NCI-H510A treated with DMSO at 0.1 percent for 48 hours (cell line): ENCODE results near the gene NNMT.

Source experiments
- DNase-seq: peaks from one replicate; lab custom pipeline; 2025; lab: John Stamatoyannopoulos, UW

Gene NNMT

DNA sequence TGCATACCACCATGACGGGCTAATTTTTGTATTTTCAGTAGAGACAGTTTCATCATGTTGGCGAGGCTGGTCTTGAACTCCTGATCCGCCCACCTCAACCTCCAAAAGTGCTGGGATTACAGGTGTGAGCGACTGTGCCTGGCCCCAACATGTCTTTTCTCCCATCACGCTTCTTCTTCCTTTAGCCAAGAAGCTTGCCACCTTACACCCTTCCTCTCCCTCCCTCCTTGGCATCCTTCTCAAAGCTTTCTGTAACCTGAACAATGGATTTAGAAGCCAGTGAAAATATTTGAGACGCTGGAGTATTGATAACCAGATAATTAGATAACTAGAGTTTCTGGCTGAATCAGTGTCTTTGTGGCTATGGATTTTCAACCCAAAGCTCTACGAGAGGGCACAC is 11.3 kb upstream of the NNMT start:
- no peak for DNase-seq

DNA sequence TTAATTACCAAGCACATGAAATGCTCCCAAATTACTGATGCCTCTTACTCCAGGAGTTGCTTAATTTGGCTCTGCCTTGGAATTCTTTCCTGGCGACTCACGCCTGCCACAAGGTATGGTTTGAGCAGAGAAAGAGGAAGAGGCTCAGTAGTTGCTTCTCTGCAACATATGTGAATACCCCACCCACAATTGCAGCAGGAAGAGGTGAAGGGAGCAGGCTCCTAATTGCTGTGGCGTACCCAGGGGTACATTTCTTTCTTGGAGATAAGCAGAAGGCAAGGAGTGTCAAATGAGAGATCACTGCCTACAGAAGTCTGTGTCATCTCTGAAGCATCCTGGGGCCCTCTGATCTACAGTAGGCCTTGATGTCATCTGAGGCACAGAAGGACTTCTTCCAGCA is 10.6 kb upstream of the NNMT start:
- no peak for DNase-seq

DNA sequence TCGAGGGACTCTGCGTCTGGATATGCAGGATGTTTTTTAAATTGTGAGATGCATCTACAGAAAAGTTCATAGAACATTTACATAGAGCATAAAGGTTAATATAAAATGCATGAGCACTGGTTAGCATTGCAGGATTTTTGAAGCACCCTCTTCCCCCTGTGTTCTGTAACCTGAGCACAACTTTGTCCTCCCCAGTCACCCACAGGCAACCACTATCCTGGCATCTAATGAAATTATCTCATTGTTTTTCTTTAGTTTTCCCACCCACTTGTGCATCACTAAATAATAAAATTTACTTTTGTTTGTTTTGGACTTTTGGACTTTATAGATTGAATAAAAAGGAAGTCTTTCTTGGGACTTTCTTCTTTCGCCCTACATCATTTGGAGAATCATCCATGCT is 10.0 kb upstream of the NNMT start:
- no peak for DNase-seq

DNA sequence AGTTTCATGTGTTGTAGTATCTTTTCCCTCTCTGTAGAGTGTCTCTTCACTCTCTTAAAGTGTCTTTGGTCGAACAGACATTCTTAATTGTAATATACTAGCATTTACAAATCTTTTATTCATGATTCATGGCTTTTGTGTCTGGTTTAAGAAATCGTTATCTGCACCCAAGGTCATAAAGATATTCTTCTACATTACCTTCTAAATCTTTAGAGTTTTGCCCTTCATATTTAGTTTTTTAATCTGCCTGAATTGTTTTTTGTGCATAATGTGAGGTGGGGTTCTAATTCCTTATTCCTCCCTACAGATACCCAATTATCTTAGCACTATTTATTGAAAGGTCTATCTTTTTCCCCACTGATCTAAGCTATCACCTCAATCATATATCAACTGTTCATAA is 9.0 kb upstream of the NNMT start:
- no peak for DNase-seq

DNA sequence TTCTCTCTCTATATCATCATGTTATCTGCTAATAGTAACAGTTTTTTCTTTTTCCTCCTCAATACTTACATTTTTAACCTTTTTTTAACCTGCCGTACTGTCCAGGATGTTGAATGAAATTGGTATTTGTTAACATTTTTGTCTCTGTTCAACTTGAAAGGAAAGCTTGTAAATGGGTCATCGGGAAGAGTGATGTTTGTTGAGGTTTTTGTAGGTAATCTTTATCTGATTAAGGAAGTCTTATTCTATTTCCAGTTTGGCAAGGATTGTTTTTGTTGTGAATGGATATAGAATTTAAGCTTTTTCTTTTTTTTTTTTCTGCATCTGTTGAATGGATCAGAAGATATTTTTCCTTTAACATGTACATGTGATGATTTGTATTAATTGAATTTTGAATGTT is 8.1 kb upstream of the NNMT start:
- no peak for DNase-seq

DNA sequence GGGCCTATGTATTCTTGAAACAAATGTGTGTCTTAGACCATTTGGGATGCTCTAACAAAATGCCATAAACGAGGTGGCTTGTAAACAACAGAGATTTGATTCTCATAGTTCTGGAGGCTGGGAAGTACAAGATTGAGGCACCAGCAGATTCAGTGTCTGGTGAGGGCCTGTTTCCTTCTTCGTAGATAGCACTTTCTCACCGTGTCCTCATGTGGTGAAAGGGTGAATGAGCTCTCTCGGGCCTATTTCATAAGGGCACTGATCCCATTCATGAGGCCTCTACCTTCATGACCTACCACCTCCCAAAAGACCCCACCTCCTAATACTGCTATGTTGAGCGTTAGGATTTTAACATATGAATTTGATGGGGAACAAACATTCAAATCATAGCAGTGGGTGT is 6.4 kb upstream of the NNMT start:
- no peak for DNase-seq

DNA sequence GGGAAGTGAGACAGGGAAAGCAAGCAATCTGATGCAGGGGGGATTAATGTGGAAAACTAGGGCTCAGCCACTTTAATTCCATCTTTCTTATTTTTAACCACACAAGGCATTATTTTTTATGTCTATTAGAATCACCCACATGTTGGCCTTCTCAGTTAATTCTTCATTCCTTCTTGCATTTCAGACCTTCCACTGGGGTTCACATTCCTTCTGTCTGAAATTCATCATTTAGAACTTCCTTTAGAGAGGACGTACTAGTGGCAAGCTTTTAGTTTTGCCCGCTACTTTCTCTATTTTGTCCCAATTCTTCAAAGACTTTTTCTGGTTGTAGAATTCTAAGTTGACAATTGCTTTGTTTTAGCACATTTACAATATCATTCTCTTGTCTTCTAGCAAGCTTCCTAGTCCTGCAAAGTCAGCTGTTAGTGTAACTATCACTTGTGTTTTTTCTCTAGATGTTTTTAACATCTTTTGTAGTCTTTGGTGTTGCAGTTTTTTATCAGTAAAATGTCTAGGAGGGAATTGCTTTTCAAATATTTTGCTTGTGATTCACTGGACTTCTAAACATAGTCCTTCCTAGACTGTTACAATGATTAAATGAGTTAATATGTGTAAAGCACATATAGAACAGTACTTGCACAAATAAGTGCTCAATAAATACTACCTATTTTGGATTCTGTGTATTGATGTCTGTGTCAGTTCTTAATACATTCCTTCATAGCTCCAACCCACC is 5.5 kb upstream of the NNMT start:
- no peak for DNase-seq

DNA sequence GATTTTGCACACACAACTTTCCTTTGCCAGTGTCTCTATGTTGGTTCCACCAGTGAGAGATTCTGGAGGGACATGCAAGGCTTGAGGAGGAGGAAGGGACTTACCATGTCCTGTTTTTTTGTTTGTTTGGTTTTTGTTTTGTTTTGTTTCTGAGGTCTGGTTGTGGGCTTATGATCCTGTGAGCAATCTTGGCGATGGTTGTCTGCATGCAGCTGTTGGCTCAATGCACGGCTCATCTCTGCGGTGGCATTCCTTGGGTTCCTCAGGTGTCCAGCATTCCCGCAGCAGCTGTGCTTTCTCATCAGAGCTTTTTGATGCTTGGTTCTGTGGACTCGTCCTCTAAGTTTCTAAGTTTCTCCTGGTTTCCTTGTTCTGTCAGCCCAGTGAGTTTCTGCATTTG is 4.8 kb upstream of the NNMT start:
- no peak for DNase-seq

DNA sequence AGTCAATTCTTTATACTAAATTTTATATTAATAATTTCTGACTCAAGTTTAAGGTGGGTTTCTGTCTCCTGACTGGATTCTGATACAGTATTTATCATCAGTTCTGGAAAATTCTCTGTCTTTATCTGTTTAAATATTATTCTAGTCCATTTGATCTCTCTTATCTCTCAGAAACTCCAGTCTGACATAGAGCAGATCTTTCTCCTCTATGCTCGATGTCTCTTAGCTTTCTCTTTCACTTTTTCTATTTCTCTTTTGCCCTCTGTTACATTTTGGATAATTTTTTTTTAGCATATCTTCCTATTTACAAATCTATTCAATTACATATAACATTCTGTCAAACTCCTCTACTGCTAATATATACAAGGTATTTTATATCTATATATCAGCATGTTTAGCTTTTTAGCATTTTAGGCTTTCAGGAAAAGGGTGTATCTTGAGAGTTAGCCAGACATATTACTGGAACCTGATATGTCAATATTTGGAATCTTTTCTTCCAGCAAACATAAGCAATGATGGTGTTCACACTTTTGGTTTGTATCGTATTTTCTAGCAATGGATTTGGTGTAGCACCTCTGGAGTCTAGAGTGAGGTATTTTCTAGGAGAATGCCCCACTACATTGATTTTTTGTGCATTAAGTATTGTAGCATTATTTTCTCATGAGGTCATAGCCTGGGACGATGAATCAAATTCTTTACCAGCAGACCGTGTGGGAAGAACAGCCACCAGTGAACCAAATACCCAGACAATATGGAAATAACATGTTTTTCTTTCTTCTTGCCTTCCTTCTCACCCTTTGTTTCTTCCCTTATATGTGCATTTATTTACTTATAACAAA is 4.1 kb upstream of the NNMT start:
- no peak for DNase-seq

DNA sequence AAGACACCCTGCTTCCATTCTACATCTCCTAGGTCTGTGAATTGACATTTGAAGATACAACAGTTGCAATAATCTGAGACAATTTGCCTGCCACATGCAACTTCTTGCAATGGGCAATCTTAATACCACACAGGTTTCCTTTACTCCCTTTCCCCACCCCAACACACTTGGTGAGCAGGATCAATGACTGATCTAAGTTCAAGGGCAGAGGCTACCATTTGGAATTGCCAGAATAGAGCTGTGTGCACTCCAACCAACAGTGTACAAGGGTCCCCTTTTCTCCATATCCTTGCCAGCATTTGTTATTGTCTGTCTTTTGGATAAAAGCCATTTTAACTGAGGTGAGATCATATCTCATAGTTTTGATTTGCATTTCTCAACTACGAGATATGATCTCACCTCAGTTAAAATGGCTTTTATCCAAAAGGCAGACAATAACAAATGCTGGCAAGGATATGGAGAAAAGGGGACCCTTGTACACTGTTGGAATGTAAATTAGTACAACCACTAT is 2.9 kb upstream of the NNMT start:
- DNase-seq = no peak

DNA sequence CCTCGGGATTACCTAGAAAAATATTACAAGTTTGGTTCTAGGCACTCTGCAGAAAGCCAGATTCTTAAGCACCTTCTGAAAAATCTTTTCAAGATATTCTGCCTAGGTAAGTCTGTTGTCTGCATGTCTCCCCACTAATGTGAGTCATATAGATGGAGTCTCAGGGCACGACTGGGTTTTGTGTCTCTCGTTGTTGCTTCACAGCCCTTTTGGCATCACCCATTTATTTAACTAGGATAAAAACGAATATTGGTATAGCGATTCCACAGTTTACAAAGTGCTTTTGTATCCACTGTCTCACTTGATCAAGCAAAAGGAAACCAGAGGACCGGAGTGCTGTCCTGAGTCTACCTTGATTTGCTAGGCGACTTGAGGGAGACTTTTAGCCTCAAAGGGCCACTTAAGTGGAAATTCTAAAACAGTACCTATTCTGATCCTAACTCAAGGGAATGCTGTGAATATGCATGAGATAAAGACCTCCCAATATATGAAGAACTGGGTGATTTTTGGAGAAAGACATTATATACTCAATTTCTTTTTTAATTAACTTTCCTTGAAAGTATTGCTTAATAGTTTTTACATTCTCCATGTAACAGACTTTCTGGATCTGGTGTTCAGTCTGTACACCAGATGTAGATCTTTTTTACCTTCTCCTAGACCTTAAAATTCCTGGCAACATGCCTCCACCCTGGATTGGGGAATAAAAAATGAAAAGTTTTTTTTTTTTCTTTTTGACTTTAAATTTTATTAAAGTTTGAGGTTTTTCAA is 590 bp downstream of the NNMT start:
- no peak for DNase-seq

DNA sequence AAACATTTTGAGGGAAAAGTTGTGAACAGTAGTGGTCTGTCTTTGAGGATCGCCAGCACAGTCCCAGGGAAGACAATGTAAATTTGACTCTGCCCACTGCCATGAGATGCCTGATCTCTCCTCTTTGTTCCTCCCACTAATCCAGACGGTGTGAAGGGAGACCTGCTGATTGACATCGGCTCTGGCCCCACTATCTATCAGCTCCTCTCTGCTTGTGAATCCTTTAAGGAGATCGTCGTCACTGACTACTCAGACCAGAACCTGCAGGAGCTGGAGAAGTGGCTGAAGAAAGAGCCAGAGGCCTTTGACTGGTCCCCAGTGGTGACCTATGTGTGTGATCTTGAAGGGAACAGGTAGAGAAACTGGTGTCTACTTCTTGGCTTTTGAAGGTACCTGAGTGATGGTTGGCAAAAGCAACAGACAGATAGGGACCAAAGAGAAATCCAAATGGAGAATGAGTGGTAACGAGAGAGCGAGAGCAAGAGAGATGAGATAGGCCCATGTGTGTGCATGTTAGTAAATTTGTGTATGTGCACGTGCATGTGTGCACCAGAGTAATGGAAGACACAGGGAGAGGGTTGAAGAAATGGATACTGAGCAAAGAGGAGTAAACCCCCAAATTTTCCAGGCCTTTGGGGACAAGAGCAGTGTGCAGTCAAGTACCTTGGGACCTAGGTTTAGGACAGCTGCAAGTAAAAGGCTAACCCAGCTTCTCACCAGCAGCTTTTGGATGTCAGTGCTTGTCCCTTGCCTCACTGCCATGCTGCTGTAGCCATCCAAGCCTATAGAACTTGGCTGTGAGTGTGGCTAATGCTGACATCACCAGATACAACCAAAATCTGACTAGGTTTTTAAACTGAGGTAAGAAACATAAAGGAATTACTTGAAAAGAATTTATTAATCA is 1.9 kb downstream of the NNMT start:
- DNase-seq = no peak

DNA sequence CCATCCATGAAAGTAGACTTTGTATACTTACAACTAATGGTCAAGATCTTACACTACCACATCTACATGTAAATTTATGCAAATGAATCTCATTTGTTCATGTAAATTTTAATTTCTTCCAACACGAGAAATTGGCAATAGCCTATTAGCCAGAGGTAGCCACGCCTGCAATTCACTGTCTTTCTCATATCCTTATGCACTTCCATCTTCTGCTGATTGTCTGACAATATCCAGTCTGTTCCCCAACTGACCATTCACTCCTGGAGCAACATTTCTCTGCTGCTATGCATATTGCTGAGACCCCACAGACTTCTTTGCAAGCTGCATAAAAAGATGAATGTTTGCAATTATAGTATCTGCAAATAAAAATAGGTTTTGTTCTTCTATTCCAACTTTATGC is 2.5 kb downstream of the NNMT start:
- DNase-seq = no peak

DNA sequence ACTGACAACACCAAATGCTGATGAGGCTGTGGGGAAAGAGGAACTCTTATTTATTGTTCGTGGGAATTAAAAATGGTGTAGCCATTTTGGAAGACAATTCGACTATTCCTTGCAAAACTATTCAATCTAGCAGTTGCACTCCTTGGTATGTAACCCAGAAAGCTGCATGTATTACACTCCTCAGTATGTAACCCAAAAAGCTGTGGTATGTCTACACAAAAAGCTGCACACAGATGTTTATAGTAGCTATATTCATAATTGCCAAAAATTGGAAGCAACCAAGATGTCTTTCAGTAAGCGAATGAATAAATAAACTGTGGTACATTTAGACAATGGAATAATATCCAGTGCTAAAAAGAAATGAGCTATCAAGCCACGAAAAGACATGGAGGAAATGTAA is 4.9 kb downstream of the NNMT start:
- DNase-seq = no peak

DNA sequence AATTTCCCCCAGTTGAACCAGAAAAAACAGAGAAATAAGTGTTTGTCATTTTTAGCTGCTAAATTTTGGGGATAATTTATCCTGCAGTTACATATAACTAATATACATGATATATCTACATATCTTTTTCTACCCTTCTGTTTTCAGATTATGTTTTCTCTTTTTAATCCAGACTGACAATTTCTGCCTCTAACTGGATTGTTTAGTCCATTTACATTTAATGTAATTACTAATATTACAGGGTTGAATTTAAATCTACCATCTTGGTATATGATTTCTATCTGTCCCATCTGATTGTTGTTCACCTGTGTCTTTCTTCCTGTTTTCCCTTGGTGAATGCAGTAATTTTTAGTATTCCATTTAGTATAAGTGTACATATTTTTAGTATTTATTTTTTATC is 5.7 kb downstream of the NNMT start:
- DNase-seq = no peak

DNA sequence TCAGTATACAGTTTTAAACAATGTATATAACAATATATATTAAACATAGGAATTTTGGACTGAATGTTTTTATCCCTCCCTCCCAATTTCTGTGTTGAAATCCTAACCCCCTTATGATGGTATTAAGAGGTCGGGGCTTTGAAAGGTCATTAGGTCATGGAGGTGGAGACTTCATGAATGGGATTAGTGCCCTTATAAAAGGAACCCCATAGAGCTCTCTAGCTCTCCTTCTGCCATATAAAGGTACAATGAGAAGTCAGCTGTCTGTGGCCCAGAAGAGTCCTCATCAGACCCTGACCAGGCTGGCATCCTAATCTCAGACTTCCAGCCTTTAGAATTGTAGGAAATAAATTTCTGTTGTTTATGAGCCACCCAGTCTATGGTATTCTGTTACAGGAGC is 6.5 kb downstream of the NNMT start:
- DNase-seq = no peak

DNA sequence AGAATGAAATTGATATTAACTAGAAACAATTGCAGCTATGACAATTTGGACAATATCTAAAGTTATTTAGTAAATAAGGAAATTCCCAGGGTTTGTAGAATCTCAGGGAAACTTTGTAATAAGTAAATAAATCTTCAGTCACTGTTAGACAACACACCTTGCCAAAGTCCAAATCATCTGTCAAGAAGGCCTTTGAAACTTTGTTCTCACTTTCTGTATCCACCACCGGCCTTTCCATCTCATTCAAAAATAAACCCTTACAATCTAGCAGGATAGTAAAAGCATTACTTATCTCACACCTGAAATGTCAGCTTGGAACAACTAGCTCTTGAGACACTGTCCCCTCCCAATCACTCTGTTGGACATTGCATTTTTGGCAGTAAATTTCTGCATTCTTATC is 7.9 kb downstream of the NNMT start:
- no peak for DNase-seq

DNA sequence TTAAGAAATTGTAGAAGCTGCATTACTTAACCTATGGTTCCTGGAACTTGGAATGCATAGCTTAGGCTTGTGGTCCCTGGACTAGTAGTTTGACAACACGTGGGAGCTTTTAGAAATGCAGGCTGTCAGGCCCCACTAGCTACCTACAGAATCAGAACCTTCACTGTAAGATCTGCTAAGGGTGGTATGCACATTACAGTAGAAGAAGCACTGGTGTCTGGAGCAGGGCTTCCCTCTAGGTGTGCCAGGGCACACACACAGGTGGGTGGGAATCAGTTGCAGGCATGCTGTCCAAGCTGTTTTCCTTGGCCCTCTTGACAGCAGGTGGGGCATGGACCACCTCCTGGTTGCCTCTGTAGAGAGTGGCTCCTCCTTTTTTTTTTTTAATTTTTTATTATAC is 8.8 kb downstream of the NNMT start:
- DNase-seq = no peak

DNA sequence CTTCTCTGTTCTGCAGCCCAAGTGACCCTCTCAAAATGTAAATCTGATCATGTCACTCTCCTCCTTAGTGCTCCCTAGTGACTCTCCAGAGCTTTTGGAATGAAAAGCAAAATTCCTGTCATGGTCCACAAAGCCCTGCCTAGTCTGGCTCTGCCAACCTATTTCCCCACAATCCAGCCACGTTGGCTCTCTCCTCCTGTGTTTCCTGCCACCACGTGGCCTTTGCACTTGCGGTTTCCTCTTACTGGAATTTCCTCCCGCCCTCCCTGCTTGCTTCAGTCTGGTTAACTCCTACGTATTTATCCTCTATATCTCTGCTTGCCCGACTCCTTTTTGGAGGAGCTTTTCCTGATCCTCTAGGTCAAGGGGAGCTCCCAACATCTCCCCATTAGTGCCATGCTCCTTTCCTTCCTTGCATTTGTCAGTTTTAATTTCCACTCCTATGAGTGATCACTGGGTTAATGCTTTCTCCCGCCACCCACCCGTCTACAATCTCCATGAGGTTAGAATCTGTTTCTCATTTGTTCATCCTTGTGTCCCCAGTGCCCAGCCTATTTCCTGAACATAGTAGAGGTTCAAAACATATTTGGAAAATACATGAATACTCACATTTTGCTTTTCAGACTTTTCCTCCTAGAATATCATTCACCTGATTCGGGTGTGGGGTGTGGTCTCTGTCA is 11.5 kb downstream of the NNMT start:
- DNase-seq = no peak

DNA sequence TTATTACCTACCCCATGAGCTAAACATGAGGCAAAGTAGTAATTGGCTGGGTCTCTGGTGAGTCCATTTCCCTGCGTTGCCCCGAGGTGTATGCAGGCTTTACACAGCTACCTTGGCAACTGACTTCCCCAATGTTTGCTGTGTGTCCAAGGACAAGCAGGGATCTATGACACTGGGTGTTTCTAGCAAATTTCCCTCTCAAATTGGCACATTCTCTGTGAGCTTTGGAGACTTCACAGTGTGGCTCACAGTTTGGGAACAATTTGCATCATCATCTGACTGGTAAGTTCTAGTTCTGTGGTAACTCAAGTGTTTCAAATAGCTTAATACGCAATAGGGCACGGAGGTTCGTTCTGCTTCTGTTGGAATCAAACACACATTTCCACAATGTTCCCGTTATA is 12.5 kb downstream of the NNMT start:
- no peak for DNase-seq

DNA sequence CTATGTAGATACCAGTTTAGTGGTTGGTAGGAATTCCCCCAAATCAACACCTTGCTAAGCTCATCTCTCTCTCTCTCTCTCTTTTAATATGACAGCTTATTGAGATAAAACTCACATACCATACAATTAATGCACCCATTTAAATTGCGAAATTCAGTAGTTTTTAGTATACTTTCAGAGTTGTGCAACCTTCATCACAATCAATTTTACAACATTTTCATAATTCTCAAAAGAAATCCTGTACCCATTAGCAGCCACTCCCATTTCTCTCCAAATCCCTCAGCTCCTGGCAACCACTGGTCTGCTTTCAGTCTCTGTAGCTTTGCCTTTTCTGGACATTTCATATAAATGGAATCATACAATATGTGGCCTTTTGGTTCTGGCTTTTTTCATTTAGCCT is 13.3 kb downstream of the NNMT start:
- no peak for DNase-seq
